Measurements from ENCODE around the gene SCP2D1. TPM values are rescaled to one million over a fixed set of nuclear protein-coding genes. Genes with fewer than 3 reads are reported as not detected.

SCP2D1 gene
- total RNA-seq, 2 experiments from 2014 or later = not detected

DNA sequence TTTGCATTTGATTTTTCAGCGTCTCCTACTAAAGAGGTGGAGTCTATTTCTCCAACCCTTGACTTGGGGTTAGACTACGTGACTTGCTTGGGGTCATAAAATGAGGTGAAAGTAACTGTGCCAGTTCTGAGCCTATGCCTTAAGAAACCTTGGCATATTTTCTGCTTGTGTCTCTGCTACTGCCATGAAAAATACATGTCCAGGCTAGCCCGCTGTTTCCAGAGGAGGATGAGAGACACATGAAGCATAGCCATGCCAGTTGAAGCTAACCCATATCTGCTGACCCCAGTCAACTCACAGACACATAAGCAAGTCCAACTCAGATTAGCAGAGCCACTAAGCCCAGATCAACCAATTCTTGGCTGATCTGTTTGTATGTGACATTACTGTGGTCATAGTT, 38.7 kb downstream of the SCP2D1 start:
- Mint-ChIP-seq H3K27me3 (peaks cover 38% of the 10 kb centered on the region), H3K9me3 (no peaks in the 10 kb centered on the region), H3K36me3 (ENCODE audit: low read depth) (no peaks in the 10 kb centered on the region), H3K4me3 (no peak overlapping the region), H3K4me1 (ENCODE audit: low read depth) (no peaks in the 10 kb centered on the region), H3K27ac (no peak overlapping the region)
- Histone ChIP-seq H3K27ac (ENCODE audit: low read depth in 1 of 2, low read length in 2 of 2) (no peak overlapping the region), H3K27me3 (ENCODE audit: control insufficient read depth in 1 of 2, insufficient read depth in 2 of 2, low read length in 2 of 2) (no peaks in the 10 kb centered on the region), H3K4me3 (ENCODE audit: low read length) (no peak overlapping the region), H3K9me3 (ENCODE audit: control insufficient read depth in 1 of 2, insufficient read depth in 1 of 2, low read length in 2 of 2) (no peaks in the 10 kb centered on the region), H3K36me3 (ENCODE audit: insufficient read depth, low read length) (no peaks in the 10 kb centered on the region), H3K4me1 (ENCODE audit: insufficient read depth, low read length) (no peaks in the 10 kb centered on the region)
- intact Hi-C loops (cut with DNase I, micrococcal nuclease) = no loop called here
- TF ChIP-seq, protein P1, sequence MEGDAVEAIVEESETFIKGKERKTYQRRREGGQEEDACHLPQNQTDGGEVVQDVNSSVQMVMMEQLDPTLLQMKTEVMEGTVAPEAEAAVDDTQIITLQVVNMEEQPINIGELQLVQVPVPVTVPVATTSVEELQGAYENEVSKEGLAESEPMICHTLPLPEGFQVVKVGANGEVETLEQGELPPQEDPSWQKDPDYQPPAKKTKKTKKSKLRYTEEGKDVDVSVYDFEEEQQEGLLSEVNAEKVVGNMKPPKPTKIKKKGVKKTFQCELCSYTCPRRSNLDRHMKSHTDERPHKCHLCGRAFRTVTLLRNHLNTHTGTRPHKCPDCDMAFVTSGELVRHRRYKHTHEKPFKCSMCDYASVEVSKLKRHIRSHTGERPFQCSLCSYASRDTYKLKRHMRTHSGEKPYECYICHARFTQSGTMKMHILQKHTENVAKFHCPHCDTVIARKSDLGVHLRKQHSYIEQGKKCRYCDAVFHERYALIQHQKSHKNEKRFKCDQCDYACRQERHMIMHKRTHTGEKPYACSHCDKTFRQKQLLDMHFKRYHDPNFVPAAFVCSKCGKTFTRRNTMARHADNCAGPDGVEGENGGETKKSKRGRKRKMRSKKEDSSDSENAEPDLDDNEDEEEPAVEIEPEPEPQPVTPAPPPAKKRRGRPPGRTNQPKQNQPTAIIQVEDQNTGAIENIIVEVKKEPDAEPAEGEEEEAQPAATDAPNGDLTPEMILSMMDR (IDR thresholded peaks at IDR 0.05) = no peak
- ChIA-PET CTCF (no interaction called here), POLR2A (no interaction called here)
- no peak for ATAC-seq (ENCODE audit: poor library complexity)
- DNase-seq = no peak

DNA sequence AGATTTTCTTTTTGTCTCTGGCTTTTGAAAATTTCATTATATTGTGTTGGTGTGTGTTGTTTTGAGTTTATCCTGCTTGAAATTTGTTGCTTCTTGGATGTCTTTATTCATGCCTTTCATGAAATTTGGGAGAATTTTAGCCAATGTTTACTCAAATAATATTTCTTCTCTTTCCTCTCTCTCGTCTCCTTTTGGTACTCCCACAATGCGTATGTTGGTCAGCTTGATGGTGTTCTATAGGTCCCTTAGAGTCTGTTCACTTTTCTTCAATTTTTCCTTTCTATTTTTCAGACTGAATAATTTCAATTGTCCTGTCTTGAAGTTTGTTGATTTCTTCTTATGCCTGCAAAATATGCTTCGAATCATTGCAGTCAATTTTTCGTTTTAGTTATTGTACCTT, 39.6 kb downstream of the SCP2D1 start:
- no peaks in the 10 kb centered on the region for H3K9me3 ChIP-seq (ENCODE audit: control insufficient read depth in 1 of 2, insufficient read depth in 1 of 2, low read length in 2 of 2)
- Mint-ChIP-seq H3K36me3 (ENCODE audit: low read depth) (no peaks in the 10 kb centered on the region), H3K4me3 (no peak overlapping the region), H3K9me3 (no peaks in the 10 kb centered on the region), H3K27me3 (peaks cover 43% of the 10 kb centered on the region), H3K4me1 (ENCODE audit: low read depth) (no peaks in the 10 kb centered on the region), H3K27ac (no peak overlapping the region)
- DNase-seq (no peak), ATAC-seq (ENCODE audit: poor library complexity) (no peak)
- TF ChIP-seq, protein P1 (IDR thresholded peaks at IDR 0.05) = no peak
- H3K4me1 ChIP-seq (ENCODE audit: insufficient read depth, low read length) = no peaks in the 10 kb centered on the region
- H3K27ac ChIP-seq (ENCODE audit: low read depth in 1 of 2, low read length in 2 of 2) = no peak overlapping the region
- intact Hi-C loops (cut with DNase I, micrococcal nuclease) = no loop called here
- no peaks in the 10 kb centered on the region for H3K27me3 ChIP-seq (ENCODE audit: control insufficient read depth in 1 of 2, insufficient read depth in 2 of 2, low read length in 2 of 2)
- ChIA-PET CTCF (no interaction called here), POLR2A (no interaction called here)
- no peak overlapping the region for H3K4me3 ChIP-seq (ENCODE audit: low read length)
- H3K36me3 ChIP-seq (ENCODE audit: insufficient read depth, low read length) = no peaks in the 10 kb centered on the region

GRCh38 chr20:18853946-18854646, 40.5 kb downstream of the SCP2D1 start:
- H3K4me3 Mint-ChIP-seq = no peak overlapping the region
- ChIA-PET POLR2A (no interaction called here), CTCF (no interaction called here)
- TF ChIP-seq, protein P1 (IDR thresholded peaks at IDR 0.05) = no peak
- ATAC-seq (ENCODE audit: poor library complexity) (no peak), DNase-seq (no peak)
- no peaks in the 10 kb centered on the region for H3K9me3 ChIP-seq (ENCODE audit: control insufficient read depth in 1 of 2, insufficient read depth in 1 of 2, low read length in 2 of 2)
- H3K27me3 ChIP-seq (ENCODE audit: control insufficient read depth in 1 of 2, insufficient read depth in 2 of 2, low read length in 2 of 2) = no peaks in the 10 kb centered on the region
- H3K36me3 ChIP-seq (ENCODE audit: insufficient read depth, low read length) = no peaks in the 10 kb centered on the region
- no peaks in the 10 kb centered on the region for H3K36me3 Mint-ChIP-seq (ENCODE audit: low read depth)
- peaks cover 45% of the 10 kb centered on the region for H3K27me3 Mint-ChIP-seq
- no peaks in the 10 kb centered on the region for H3K4me1 Mint-ChIP-seq (ENCODE audit: low read depth)
- H3K4me3 ChIP-seq (ENCODE audit: low read length) = no peak overlapping the region
- no peaks in the 10 kb centered on the region for H3K9me3 Mint-ChIP-seq
- no peak overlapping the region for H3K27ac Mint-ChIP-seq
- no peak overlapping the region for H3K27ac ChIP-seq (ENCODE audit: low read depth in 1 of 2, low read length in 2 of 2)
- H3K4me1 ChIP-seq (ENCODE audit: insufficient read depth, low read length) = no peaks in the 10 kb centered on the region
- intact Hi-C loops (cut with DNase I, micrococcal nuclease) = no loop called here

Data from CD4-positive, alpha-beta T cell (primary cell).